ENCODE measurements around the gene PCDH9.

The PCDH9 gene

GRCh38 chr13:66693656-66694055, 536.5 kb downstream of the PCDH9 start:
- TF ChIP-seq CTCF (IDR thresholded peaks at IDR 0.05; ENCODE audit: insufficient read depth, low read depth, low read length, missing control alignments): no peak
- DNase-seq (ENCODE audit: low read depth): no peak
- no peak overlapping the region for H3K4me3 ChIP-seq (ENCODE audit: low read length)

GRCh38 chr13:66691149-66691548, 539.0 kb downstream of the PCDH9 start:
- no peak for DNase-seq (ENCODE audit: low read depth)
- H3K4me3 ChIP-seq (ENCODE audit: low read length): no peak overlapping the region
- no peak for TF ChIP-seq CTCF (IDR thresholded peaks at IDR 0.05; ENCODE audit: insufficient read depth, low read depth, low read length, missing control alignments)

- peak; percentile 58 for TF ChIP-seq CTCF (IDR thresholded peaks at IDR 0.05; ENCODE audit: insufficient read depth, low read depth, low read length, missing control alignments)
- DNase-seq (ENCODE audit: low read depth): peak; percentile 47
- no peak overlapping the region for H3K4me3 ChIP-seq (ENCODE audit: low read length)
Measured at GRCh38 chr13:66689628-66690027, 540.5 kb downstream of the PCDH9 start.

GRCh38 chr13:66689037-66689619, 541.0 kb downstream of the PCDH9 start:
- DNase-seq (ENCODE audit: low read depth): peak; percentile 1
- H3K4me3 ChIP-seq (ENCODE audit: low read length): no peak overlapping the region

GRCh38 chr13:66681403-66681802, 548.7 kb downstream of the PCDH9 start:
- H3K4me3 ChIP-seq (ENCODE audit: low read length): no peak overlapping the region
- DNase-seq (ENCODE audit: low read depth): no peak
- TF ChIP-seq CTCF (IDR thresholded peaks at IDR 0.05; ENCODE audit: insufficient read depth, low read depth, low read length, missing control alignments): no peak

More at GRCh38 chr13:66689037-66689619, 541.0 kb downstream of the PCDH9 start:
- TF ChIP-seq CTCF (IDR thresholded peaks at IDR 0.05; ENCODE audit: insufficient read depth, low read depth, low read length, missing control alignments): no peak

- DNase-seq (ENCODE audit: low read depth): no peak
- TF ChIP-seq CTCF (IDR thresholded peaks at IDR 0.05; ENCODE audit: insufficient read depth, low read depth, low read length, missing control alignments): no peak
- H3K4me3 ChIP-seq (ENCODE audit: low read length): no peak overlapping the region
Measured at GRCh38 chr13:66680031-66680430, 550.1 kb downstream of the PCDH9 start.

- TF ChIP-seq CTCF (IDR thresholded peaks at IDR 0.05; ENCODE audit: insufficient read depth, low read depth, low read length, missing control alignments): no peak
- H3K4me3 ChIP-seq (ENCODE audit: low read length): no peak overlapping the region
- peak; percentile 10 for DNase-seq (ENCODE audit: low read depth)
Measured at GRCh38 chr13:66675620-66676019, 554.5 kb downstream of the PCDH9 start.

Measured in epithelial cell of esophagus (primary cell).